ENCODE measurements around the gene DSCAML1.
A peak's percentile ranks its signal among the peaks of the same experiment; 100 is the strongest.

Gene DSCAML1, protein sequence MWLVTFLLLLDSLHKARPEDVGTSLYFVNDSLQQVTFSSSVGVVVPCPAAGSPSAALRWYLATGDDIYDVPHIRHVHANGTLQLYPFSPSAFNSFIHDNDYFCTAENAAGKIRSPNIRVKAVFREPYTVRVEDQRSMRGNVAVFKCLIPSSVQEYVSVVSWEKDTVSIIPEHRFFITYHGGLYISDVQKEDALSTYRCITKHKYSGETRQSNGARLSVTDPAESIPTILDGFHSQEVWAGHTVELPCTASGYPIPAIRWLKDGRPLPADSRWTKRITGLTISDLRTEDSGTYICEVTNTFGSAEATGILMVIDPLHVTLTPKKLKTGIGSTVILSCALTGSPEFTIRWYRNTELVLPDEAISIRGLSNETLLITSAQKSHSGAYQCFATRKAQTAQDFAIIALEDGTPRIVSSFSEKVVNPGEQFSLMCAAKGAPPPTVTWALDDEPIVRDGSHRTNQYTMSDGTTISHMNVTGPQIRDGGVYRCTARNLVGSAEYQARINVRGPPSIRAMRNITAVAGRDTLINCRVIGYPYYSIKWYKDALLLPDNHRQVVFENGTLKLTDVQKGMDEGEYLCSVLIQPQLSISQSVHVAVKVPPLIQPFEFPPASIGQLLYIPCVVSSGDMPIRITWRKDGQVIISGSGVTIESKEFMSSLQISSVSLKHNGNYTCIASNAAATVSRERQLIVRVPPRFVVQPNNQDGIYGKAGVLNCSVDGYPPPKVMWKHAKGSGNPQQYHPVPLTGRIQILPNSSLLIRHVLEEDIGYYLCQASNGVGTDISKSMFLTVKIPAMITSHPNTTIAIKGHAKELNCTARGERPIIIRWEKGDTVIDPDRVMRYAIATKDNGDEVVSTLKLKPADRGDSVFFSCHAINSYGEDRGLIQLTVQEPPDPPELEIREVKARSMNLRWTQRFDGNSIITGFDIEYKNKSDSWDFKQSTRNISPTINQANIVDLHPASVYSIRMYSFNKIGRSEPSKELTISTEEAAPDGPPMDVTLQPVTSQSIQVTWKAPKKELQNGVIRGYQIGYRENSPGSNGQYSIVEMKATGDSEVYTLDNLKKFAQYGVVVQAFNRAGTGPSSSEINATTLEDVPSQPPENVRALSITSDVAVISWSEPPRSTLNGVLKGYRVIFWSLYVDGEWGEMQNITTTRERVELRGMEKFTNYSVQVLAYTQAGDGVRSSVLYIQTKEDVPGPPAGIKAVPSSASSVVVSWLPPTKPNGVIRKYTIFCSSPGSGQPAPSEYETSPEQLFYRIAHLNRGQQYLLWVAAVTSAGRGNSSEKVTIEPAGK (N-terminal part only)

DNA sequence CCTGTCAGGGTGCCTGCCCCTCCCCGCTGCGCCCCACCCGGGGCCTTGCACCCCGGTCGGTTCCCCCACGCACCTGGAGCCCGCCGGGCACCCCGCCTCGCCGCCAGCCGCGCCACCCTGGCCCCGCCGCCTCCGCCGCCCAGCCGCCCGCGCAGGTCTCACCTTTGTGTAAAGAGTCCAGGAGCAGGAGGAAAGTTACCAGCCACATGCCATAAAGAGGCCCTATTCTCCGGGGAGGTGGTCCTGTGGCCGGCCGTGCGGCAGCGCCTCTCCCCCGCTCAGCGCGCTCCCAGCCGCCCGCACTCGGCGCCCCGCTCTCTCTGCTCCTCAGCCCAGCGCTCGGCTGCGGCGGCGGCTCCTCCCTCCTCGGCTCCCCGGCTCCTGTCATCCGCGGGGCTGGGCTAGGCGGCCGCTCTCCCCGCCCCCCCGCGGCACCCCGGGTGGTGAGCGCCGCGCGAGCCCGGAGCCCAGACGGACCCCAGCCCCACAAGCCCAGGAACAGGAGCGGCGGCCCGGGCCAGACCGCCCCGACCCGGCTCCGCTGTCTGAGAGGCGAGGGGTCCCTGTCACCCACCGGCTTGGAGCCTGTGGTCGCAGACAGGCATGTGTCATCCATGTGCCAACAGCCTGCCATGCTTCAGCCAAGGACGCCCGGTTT is at the start of gene DSCAML1:
TSS of gene DSCAML1 (minus strand) at position 345 of the 658 bp plus-strand sequence. CDS start at position 208, 137 bp downstream.
- DNase-seq = no peak

DNA sequence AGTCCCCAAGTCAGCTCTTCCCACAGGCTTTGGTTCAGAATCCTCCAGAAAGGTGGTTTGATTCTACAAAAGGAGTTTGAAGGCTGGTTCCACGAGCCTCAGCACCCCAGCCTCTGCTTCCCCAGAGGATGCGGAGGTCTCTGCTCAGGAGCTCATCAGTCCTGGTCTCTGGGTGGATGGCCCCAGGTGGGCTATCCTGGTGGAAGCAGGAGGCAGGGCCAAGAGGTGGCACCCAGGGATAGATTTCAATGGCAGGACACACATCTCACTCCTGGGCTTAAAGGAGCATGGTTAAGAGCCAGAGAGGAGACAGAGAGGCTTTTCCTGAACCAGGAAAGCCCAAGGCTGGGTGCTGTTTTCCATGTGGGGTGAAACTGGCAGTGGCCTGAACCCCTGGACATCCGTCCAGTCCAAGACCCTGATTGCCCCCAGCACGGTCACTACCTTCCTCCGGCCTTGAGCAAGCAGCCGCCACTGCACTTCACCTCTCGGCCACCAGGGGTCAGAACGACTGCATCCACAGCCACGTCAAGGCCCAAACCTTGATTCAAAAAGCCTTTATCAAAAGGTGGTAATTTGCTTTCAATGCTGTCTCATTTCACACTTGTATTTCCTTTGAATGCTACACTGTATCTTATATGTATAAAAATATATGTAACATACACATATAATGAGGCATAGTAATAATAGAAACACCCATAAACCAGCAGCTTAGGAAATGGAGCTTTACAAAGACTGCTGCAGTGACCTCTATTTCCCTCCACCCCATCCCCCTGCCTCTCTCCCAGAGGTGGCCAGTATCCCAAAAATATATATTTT is 46.9 kb upstream of the DSCAML1 start:
- DNase-seq = peak; percentile 54

DNA sequence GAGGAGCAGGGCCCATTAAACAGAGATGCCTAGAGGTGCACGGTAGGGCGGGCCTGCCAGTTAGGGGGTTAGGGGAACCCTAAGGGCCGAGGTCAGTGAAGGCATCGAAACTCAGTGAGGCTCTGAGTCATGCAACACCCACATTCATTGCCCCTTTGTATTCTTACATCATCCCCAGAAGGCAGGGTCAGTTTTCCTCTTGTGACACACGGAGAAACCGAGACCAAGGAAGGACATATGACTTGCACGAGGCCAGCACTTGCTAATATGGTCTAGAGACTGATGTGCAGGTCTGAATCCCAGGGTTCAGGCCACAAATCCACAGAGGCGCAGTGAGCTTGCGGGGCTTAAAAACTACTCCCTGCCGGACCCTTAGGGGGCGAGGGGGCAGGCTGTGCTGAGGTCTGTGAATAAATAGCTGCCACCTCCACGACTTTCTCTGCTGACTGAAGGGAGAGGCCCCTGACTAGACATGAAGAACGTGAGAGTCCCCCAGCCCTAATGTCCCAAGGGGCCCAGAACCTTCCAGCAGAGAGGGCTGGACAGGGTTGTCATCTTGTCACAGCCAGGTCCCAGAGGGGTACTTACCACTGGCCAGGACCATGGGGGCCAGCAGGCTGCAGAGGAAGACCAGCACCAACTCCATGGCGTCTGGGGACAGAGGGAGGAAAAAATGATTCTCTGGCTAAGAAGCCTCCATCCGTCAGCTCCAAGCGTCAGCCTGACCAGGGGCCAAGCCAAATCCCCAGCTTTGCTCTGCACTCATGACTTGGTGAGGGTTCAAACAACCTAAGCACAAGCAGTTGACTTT is 45.3 kb upstream of the DSCAML1 start:
- DNase-seq = peak; percentile 92

DNA sequence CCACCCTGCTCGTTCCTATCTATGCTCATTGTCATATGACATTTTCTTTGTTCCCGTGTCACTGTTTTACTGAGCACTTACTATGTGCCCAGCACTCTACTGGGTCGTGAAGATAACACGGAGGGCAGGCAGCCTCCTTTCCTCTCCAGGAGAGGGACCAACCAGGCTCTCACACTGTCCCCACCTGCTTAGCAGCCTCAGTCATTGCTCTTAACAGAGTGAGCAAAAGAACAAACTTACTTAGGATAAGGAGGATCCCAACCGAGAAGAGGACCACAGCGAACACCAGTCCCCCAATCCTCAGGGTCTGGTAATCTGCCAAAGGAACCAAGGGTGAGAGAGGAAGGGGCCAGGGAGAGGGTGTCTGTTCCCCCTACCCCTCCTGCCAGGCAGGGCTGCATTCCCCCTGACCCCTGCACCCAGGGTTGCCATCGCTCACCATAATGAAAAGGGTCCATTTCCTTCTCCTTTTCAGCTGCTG is 44.6 kb upstream of the DSCAML1 start:
- DNase-seq = no peak

DNA sequence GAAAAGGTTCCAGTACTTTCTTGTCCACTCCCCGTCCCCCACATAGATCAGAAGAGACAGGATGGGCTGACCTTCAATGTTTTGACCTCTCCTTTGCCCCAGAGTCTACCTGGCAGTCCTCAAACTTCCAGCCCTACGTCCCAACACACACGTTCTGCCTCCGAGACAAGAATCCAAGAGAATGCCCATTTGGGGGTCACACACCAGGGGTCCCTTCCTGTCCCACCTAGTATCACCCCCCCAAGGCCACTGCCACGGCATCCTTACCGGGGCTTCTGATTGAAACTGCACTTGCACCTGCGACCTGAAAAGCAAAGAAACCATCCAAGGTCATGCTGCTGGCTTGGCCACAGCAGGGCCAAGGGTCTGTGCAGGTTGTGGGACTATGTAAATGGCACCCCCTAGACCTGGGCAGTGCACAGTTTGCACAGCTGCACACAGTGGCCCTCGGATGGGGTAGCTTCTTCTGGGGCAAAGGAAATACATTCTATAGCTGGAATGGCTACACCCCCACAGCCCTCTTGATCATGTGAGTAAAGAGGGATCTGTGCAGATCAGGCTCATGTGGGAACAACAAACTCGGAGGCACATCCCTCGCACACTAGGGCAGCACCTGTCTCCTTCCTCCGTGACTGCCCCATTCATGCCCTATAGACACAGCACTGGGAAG is 44.0 kb upstream of the DSCAML1 start:
- no peak for DNase-seq

DNA sequence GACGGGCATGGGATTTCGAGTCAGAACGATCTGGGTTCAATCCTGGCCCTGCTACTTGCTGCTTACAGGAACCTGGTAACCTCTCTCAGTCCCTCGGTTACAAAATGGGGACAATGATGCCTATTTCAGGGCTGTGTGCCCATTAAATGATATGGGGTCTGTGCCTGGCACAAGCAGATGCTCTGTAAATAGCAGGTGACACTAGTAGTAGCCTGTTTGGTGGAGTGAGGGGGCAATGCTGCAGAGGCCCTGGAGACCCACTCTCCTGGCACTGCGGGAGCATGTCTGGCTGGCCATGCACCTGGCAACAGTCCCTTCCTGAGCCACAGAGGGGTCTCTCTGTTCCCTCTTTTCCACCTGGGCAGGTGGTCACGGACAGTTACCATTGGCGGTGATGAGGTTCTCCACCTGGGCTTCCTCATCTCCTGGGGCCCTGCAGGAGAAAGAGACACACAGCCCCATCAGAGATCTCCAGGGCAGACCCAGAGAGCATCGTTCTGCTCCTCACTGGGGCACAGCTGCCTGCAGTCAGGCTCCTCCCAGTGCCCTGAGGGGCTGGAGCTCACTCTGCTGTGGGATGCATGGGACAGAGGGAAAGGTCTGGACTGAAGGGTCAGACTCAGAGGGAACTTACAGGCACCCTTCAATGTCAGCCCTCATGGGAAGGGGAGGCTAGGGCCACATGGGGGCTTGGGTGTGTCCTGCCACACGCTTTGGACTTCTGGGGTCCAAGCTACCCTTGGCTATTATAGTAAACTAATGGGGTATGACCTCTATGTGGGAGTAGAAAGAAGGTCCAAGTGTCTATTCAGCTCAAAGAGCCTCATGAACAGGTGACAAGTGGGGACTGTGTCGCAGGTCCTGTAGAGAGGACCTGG is 43.2 kb upstream of the DSCAML1 start:
- DNase-seq = no peak

DNA sequence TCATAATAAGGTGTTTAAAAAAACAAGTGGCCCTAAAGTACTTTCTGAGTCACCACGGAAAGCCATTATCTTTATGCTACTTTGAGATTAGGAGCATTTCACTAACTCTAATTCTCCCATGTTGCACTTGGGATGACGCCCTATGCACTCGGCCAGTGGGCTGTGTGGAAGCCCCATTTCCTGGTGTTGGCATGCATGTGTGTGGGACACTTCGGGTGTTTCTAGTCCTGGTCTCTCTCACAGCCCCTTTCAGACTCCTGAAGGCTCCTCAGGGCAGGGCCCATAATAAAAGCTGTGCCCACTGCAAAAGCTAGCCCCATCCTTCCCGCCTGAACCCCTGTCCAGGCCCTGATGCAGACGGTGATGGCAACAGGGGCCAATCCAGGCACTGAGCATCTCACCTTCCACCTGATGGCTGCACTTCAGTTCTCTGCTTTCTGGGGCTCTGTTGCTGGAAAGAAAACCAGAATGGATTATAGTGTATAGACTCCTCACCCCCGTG is 42.4 kb upstream of the DSCAML1 start:
- peak; percentile 19 for DNase-seq

DNA sequence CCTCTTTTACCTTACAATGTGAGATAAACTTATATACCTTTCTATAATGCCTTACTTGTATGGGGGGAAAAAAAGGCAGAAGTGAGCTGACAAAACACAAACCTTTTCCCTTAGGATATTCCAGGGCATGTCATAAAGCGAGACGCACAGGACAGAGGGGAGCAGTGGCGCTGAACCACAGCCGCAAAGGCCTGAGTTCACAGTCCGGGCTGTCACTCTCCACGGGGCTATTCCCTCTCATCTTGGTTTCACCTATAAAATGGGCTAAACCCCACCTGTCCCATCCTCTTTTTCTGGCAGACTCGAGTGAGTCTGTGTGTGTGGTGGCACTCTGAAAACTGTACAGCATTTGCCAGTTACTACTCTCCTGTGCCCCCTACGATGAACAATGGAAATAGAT is 41.9 kb upstream of the DSCAML1 start:
- no peak for DNase-seq

DNA sequence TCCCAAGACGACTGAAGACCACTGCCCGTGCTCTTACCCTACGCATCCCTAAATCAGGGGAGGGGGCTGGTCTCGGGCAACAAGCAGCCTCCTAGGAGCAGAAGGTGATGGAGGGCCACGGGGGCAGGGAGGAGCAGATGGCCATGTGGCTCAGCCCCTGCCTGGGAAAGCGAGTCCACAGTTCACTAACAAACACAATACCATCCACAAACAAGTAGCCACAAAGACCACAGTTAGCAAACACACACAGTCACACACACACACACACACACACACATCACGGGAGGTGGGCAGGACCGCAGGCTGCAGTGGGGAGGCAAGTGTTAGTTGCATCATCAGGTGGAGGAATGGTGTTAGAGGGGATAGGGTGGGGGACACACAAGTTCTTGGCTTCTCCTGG is 40.8 kb upstream of the DSCAML1 start:
- peak; percentile 27 for DNase-seq

DNA sequence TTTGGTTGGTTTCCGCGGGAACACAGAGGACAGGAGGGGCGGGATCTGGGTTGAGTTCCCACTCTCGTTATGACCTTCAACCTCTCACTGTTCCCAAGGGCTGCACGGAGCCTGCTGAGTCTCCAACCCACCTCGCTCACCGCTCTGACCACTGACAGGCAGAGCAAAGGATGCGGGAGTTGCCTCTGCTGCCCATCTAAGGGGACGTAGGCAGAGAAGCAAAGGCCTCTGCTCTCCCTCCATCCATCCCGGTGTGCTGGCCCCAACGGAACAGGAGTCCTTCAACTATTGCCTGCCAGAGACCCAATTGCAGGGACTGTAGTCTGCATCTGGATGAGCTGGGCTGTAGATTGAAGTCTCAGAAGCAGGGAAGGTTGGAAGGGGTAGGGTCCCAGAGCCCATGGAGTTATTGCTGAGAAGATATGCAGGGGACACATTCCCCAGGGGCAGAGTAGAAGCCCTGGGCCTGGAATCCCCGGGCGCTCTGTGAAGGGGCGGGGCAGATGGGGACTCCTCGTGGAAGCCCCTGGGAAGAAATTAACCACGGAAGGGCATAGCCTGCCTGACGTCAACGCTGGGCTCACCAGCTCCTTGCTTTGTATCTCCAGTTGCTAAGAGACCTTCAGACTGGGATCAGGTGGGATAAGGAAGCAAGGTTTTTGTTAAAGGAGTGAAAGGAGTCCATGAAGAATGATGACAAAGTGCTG is 40.2 kb upstream of the DSCAML1 start:
- DNase-seq = no peak

DNA sequence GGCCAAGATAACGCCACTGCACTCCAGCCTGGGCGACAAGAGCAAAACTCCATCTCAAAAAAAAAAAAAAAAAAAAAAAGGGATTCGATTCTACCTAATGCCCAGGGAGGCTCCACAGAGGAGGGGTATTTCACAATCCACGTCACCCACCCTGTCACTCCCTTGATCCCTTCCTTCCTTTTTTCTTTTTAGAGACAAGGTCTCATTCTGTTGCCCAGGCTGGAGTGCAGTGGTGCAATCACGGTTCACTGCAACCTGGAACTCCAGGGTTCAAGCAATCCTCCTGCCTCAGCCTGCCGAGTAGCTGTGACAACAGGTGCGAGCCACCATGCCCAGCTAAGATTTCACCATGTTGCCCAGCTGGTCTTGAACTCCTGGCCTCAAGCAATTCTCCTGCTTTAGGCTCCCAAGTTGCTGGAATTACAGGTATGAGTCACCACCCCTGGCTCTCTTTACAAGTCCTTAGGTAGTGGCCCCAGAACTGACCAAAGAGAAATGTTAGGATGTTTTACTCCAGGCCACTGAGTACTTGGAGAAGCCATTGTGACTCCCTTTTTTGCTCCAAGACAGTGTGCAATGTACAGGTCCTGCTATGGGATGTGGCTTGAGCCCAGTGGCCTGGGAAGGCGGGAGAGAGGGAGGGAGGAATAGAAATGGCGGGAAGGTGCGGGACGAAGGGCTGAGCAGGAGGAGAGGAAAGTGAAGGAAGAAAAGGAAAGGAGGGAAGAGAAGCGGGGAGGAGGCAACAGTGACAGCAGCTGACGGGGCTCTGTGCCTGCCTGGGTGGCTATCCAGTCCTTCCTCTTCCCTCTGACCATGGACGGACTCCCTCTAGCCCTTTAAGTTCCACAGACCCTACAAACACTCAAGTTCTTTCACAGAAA is 39.3 kb upstream of the DSCAML1 start:
- peak; percentile 90 for DNase-seq

DNA sequence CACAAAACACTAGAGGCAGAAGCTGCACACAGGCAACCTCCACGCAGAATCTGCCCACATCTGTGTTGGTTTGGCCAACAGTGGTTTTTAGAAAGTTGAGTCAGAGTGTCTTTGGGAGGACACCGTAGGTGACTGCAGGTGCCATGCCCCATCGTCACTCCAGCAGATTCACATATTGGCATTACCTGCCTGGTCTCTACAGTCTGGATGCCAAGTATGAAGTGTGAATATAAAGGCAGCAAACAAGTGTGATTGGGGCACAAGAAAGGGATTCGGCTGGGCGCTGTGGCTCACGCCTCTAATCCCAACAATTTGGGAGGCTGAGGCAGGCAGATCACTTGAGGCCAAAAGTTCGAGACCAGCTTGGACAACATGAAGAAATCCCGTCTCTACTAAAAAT is 38.6 kb upstream of the DSCAML1 start:
- DNase-seq = no peak

DNA sequence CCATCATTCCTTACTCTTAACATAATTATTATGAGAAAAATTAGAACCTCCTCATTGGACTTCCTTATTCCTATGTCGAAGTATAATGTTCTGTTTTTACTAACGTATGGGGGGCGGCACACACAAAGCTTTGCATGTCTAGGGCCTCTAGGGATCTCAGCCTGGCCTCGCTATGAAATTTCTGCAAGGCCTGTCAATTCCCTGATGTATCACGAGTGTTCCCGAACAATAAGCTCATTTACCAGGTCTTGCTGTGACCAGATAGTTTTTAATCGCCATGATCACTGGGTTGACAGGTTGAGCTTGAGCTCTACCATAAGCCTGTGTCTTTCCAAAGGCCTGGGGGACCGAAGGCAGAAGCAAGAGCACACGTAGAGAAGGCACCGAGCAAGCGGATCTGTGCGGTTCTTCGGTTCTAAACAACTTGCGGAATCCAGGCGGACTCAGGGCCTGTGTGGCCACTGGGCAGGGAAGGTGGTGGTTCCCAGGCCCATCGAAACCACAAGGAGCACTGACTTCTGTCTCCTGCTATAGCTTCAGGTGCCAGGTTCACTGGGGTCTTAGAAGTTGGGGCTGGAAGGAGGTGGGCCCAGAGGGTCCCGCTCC is 37.9 kb upstream of the DSCAML1 start:
- DNase-seq = no peak

DNA sequence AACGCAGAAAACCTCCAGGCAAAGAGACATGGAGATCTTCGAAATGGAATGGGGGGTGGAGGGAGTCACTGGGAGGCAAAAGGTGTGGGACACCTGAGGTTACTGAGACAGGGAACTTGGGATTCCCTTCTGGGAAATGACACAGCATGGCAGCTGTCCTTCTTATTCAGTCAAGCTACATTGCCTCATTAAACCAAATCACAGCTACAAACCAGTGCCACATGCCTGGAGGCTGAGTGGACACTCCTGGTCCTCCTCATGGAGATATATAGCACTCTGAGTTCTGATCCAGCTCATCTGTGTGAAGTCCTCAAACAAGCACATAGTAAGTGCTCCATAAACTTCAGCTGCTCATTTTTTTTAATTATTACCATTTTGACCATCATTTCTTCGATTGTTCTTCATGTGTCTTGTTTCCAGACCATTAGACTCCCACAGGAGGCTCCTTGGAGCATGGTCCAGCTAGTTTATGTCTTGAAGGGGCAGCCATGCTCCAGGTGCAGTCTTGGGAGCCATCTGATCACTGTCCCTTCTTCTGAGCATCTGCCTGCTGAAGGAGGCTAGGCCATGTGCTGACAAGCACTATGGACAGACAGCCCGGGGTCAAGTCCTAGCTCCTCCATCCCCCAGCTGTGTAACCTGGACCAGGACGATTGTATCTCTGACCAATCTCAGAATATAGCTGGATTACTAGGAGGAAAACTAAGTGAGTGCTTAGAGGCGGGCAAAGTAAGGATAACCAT is 37.2 kb upstream of the DSCAML1 start:
- no peak for DNase-seq

DNA sequence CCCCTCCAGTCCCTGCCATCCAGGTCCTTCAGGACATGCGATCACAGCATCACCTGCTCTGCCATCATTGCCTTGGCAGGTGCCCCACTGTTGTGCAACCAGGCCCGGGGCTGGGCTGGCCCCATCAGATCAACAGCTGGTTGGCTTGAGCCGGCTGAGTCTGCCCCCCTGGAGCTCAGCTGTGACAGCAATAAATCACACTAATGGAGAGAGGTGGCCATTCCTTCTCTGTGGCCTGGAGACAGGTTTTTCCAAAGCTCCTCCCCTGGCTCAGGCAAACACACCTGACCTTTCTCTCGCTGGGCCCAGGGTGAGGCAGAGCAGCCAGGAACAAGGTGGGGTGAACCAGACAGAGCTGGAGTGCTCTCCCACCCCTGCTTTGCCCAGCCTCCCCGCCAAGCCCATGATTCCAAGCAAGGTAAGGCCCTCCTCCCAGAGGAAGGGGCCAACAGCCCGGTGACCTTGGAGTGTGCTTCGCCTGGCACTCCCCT is 36.4 kb upstream of the DSCAML1 start:
- no peak for DNase-seq

DNA sequence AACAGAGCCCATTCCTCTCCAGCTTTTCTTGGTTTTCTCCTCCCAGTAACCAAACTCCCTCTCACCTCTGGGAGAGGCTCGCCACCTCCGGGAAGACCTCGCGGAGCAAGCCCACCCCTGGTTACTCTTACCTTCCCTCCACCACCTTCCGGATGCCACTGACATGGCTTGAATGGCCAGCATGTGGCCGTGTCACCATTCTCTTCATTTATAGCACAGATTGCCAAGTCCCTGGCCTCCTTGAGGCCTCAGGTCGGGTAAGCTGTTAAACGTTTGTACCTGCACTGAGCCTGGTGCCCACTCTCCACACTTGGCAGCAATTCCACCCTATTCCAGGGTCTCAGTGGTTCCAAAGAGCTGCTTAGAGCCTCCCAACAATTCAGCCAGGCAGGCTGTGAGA is 35.5 kb upstream of the DSCAML1 start:
- no peak for DNase-seq

Data from MV-4-11 (cell line).